Measurements from ENCODE around the gene OR6N2. TPM values are rescaled to one million over a fixed set of nuclear protein-coding genes. Genes with fewer than 3 reads are reported as not detected.

OR6N2 gene
- total and polyA plus RNA-seq, 2 experiments from 2014 or later, result not detected

Small RNAs within 50 kb of the gene (small RNA-seq; reads per million reads assigned to genes)
- gene OR2AQ1P (ENCODE audit: low replicate concordance), result not detected

Other genes starting within 250 kb of the OR6N2 start
- not detected in 2 replicates for gene OR6Y1, start 226.8 kb downstream of the OR6N2 start, total RNA-seq (2014; rRNA removed; shearing (Covaris generic))
- not detected in 2 replicates for gene OR6Y1, start 226.8 kb downstream of the OR6N2 start, polyA plus RNA-seq (2016; fragmentation: Nextera tagmentation; extraction: Ambion mirVana)
- gene OR6P1, start 210.6 kb downstream of the OR6N2 start, total RNA-seq (2014; rRNA removed; shearing (Covaris generic)), result not detected in 2 replicates
- gene OR6P1, start 210.6 kb downstream of the OR6N2 start, polyA plus RNA-seq (2016; fragmentation: Nextera tagmentation; extraction: Ambion mirVana), result not detected in 2 replicates
- gene OR10X1, start 201.3 kb downstream of the OR6N2 start, total RNA-seq (2014; rRNA removed; shearing (Covaris generic)), result not detected in 2 replicates
- not detected in 2 replicates for gene OR10X1, start 201.3 kb downstream of the OR6N2 start, polyA plus RNA-seq (2016; fragmentation: Nextera tagmentation; extraction: Ambion mirVana)
- gene OR10Z1, start 175.9 kb downstream of the OR6N2 start, total RNA-seq (2014; rRNA removed; shearing (Covaris generic)), result not detected in 2 replicates
- not detected in 2 replicates for gene OR10Z1, start 175.9 kb downstream of the OR6N2 start, polyA plus RNA-seq (2016; fragmentation: Nextera tagmentation; extraction: Ambion mirVana)
- not detected in 2 replicates for gene SPTA1, start 94.5 kb downstream of the OR6N2 start, total RNA-seq (2014; rRNA removed; shearing (Covaris generic))
- not detected in 2 replicates for gene SPTA1, start 94.5 kb downstream of the OR6N2 start, polyA plus RNA-seq (2016; fragmentation: Nextera tagmentation; extraction: Ambion mirVana)
- not detected in 2 replicates for gene OR6K2, start 80.6 kb downstream of the OR6N2 start, total RNA-seq (2014; rRNA removed; shearing (Covaris generic))
- not detected in 2 replicates for gene OR6K2, start 80.6 kb downstream of the OR6N2 start, polyA plus RNA-seq (2016; fragmentation: Nextera tagmentation; extraction: Ambion mirVana)
- not detected in 2 replicates for gene OR6K3, start 60.5 kb downstream of the OR6N2 start, total RNA-seq (2014; rRNA removed; shearing (Covaris generic))
- gene OR6K3, start 60.5 kb downstream of the OR6N2 start, polyA plus RNA-seq (2016; fragmentation: Nextera tagmentation; extraction: Ambion mirVana), result not detected in 2 replicates
- not detected in 2 replicates for gene OR6K6, start 26.5 kb downstream of the OR6N2 start, total RNA-seq (2014; rRNA removed; shearing (Covaris generic))
- not detected in 2 replicates for gene OR6K6, start 26.5 kb downstream of the OR6N2 start, polyA plus RNA-seq (2016; fragmentation: Nextera tagmentation; extraction: Ambion mirVana)
- gene OR6N1, start 9.0 kb downstream of the OR6N2 start, total RNA-seq (2014; rRNA removed; shearing (Covaris generic)), result not detected in 2 replicates
- not detected in 2 replicates for gene OR6N1, start 9.0 kb downstream of the OR6N2 start, polyA plus RNA-seq (2016; fragmentation: Nextera tagmentation; extraction: Ambion mirVana)
- gene MNDA, start 50.1 kb upstream of the OR6N2 start, total RNA-seq (2014; rRNA removed; shearing (Covaris generic)), result not detected in 2 replicates
- not detected in 2 replicates for gene MNDA, start 50.1 kb upstream of the OR6N2 start, polyA plus RNA-seq (2016; fragmentation: Nextera tagmentation; extraction: Ambion mirVana)
- gene PYHIN1, start 150.3 kb upstream of the OR6N2 start, total RNA-seq (2014; rRNA removed; shearing (Covaris generic)), result not detected in 2 replicates
- not detected in 2 replicates for gene PYHIN1, start 150.3 kb upstream of the OR6N2 start, polyA plus RNA-seq (2016; fragmentation: Nextera tagmentation; extraction: Ambion mirVana)
- 0.31 TPM in 1 of 2 replicates, not detected in the other for gene IFI16, start 228.7 kb upstream of the OR6N2 start, total RNA-seq (2014; rRNA removed; shearing (Covaris generic))
- 1.3 and 2.1 TPM in 2 replicates for gene IFI16, start 228.7 kb upstream of the OR6N2 start, polyA plus RNA-seq (2016; fragmentation: Nextera tagmentation; extraction: Ambion mirVana)